HEK293 (cell line): ENCODE results near the gene GATAD2A.
A peak's percentile ranks its signal among the peaks of the same experiment; 100 is the strongest.

Source experiments
- CTCF ChIA-PET: fragments of 350-600 bp; formaldehyde crosslinking; extraction: SDS; loops from one replicate; lab custom pipeline; 2021; ENCODE audit warnings: antibody characterized with exemption; lab: Yijun Ruan, JAX
- POLR2A ChIA-PET: fragments of 300-600 bp; formaldehyde crosslinking; extraction: SDS; loops from one replicate; lab custom pipeline; 2020; ENCODE audit warnings: antibody characterized with exemption, inconsistent platforms; lab: Yijun Ruan, JAX
- H3K27ac ChIP-seq: fragments of 200-500 bp; sonication (Bioruptor generic); 2 replicates; pipeline ENCODE4 v1.5.1; 2014; ENCODE audit warnings: low read depth, low read length, control low read depth, inconsistent platforms; ENCODE audit errors: extremely low read depth
- H3K36me3 ChIP-seq, 2 experiments: fragments of 200-500 bp in 1 of 2; sonication (Bioruptor generic) in 1 of 2; 1 replicate in 1 of 2; 2 replicates in 1 of 2; pipeline ENCODE4 v1.5.1; 2014 to 2017; ENCODE audit warnings: inconsistent platforms in 2 of 2, low read length in 2 of 2; ENCODE audit not compliant: control insufficient read depth in 2 of 2, insufficient read depth in 1 of 2
- H3K4me1 ChIP-seq: fragments of 200-500 bp; sonication (Bioruptor generic); 2 replicates; pipeline ENCODE4 v1.5.1; 2014; ENCODE audit warnings: mild to moderate bottlenecking, low read length, inconsistent platforms; ENCODE audit not compliant: control insufficient read depth, insufficient read depth
- H3K4me3 ChIP-seq: 2 replicates; pipeline ENCODE4 v1.5.1; 2011; ENCODE audit warnings: low read depth, mild to moderate bottlenecking, control low read depth, low read length, moderate library complexity
- H3K9me3 ChIP-seq: fragments of 200-500 bp; sonication (Bioruptor generic); 2 replicates; pipeline ENCODE4 v1.5.1; 2014; ENCODE audit warnings: low read depth, low read length, inconsistent platforms; ENCODE audit not compliant: control insufficient read depth, insufficient read depth
- FEZF1 ChIP-seq: fragments of 450-650 bp; formaldehyde crosslinking; IDR thresholded peaks from 2 replicates; pipeline ENCODE4 v1.5.1; 2016; ENCODE audit warnings: missing biosample characterization, missing genetic modification characterization
- OVOL3 ChIP-seq: fragments of 450-650 bp; formaldehyde crosslinking; IDR thresholded peaks from 2 replicates; pipeline ENCODE4 v1.5.1; 2016; ENCODE audit warnings: missing biosample characterization, missing genetic modification characterization
- PRDM1 ChIP-seq: fragments of 450-650 bp; formaldehyde crosslinking; IDR thresholded peaks from 2 replicates; pipeline ENCODE4; 2016; ENCODE audit warnings: missing biosample characterization, missing genetic modification characterization
- SCRT1 ChIP-seq: fragments of 450-650 bp; formaldehyde crosslinking; IDR thresholded peaks from 2 replicates; pipeline ENCODE4 v1.5.1; 2016; ENCODE audit warnings: missing biosample characterization, missing genetic modification characterization, borderline replicate concordance
- SP7 ChIP-seq: fragments of 450-650 bp; formaldehyde crosslinking; IDR thresholded peaks from 2 replicates; pipeline ENCODE4 v1.5.1; 2016; ENCODE audit warnings: missing biosample characterization, missing genetic modification characterization
- ZFHX2 ChIP-seq: fragments of 450-650 bp; formaldehyde crosslinking; conservative IDR thresholded peaks from 2 replicates; pipeline ENCODE4 v1.5.1; 2016; ENCODE audit warnings: missing biosample characterization, missing genetic modification characterization
- ZNF121 ChIP-seq: fragments of 450-650 bp; formaldehyde crosslinking; IDR thresholded peaks from 2 replicates; pipeline ENCODE4 v1.5.1; 2016; ENCODE audit warnings: missing biosample characterization, missing genetic modification characterization
- ZNF138 ChIP-seq: fragments of 450-650 bp; formaldehyde crosslinking; IDR thresholded peaks from 2 replicates; pipeline ENCODE4 v1.5.1; 2016; ENCODE audit warnings: missing biosample characterization, missing genetic modification characterization, borderline replicate concordance
- ZNF155 ChIP-seq: fragments of 450-650 bp; formaldehyde crosslinking; IDR thresholded peaks from 2 replicates; pipeline ENCODE4 v1.5.1; 2016; ENCODE audit warnings: missing biosample characterization, missing genetic modification characterization
- ZNF211 ChIP-seq: fragments of 450-650 bp; formaldehyde crosslinking; IDR thresholded peaks from 2 replicates; pipeline ENCODE4 v1.5.1; 2016; ENCODE audit warnings: low read depth, missing biosample characterization, missing genetic modification characterization
- ZNF248 ChIP-seq: fragments of 450-650 bp; formaldehyde crosslinking; IDR thresholded peaks from 2 replicates; pipeline ENCODE4 v1.5.1; 2017; ENCODE audit warnings: missing biosample characterization, missing genetic modification characterization
- ZNF366 ChIP-seq: fragments of 450-650 bp; formaldehyde crosslinking; conservative IDR thresholded peaks from 2 replicates; pipeline ENCODE4 v1.5.1; 2016; ENCODE audit warnings: missing biosample characterization, missing genetic modification characterization
- ZNF558 ChIP-seq: fragments of 450-650 bp; formaldehyde crosslinking; IDR thresholded peaks from 2 replicates; pipeline ENCODE4 v1.5.1; 2016; ENCODE audit warnings: missing biosample characterization, missing genetic modification characterization
- ZNF560 ChIP-seq: fragments of 450-650 bp; formaldehyde crosslinking; IDR thresholded peaks from 2 replicates; pipeline ENCODE4 v1.5.1; 2017; ENCODE audit warnings: missing biosample characterization, missing genetic modification characterization, borderline replicate concordance
- ZNF600 ChIP-seq: fragments of 450-650 bp; formaldehyde crosslinking; IDR thresholded peaks from 2 replicates; pipeline ENCODE4 v1.5.1; 2016; ENCODE audit warnings: missing biosample characterization, missing genetic modification characterization
- ZNF626 ChIP-seq: fragments of 450-650 bp; sonication (Bioruptor Pico); formaldehyde crosslinking; IDR thresholded peaks from 2 replicates; pipeline ENCODE4 v1.5.1; 2018; ENCODE audit warnings: missing biosample characterization, missing genetic modification characterization, inconsistent platforms
- ZNF664 ChIP-seq: fragments of 450-650 bp; formaldehyde crosslinking; IDR thresholded peaks from 2 replicates; pipeline ENCODE4 v1.5.1; 2016; ENCODE audit warnings: missing biosample characterization, missing genetic modification characterization
- ZNF670 ChIP-seq: fragments of 450-650 bp; formaldehyde crosslinking; IDR thresholded peaks from 2 replicates; pipeline ENCODE4 v1.5.1; 2016; ENCODE audit warnings: missing biosample characterization, missing genetic modification characterization, low read depth
- ZNF707 ChIP-seq: fragments of 450-650 bp; formaldehyde crosslinking; IDR thresholded peaks from 2 replicates; pipeline ENCODE4 v1.5.1; 2016; ENCODE audit warnings: missing biosample characterization, missing genetic modification characterization
- ZNF791 ChIP-seq: fragments of 450-650 bp; formaldehyde crosslinking; IDR thresholded peaks from 2 replicates; pipeline ENCODE4 v1.5.1; 2016; ENCODE audit warnings: missing biosample characterization, missing genetic modification characterization
- ZSCAN30 ChIP-seq: fragments of 450-650 bp; IDR thresholded peaks from 2 replicates; pipeline ENCODE4 v1.5.1; 2018; ENCODE audit warnings: missing biosample characterization, mild to moderate bottlenecking, missing genetic modification characterization, moderate library complexity
- TF ChIP-seq, protein P1 (sequence below): fragments of 450-650 bp; formaldehyde crosslinking; IDR thresholded peaks from 2 replicates; pipeline ENCODE4 v1.5.1; 2016; ENCODE audit warnings: missing biosample characterization, missing genetic modification characterization
- TF ChIP-seq, protein P2 (sequence below): fragments of 450-650 bp; formaldehyde crosslinking; IDR thresholded peaks from 2 replicates; pipeline ENCODE4 v1.5.1; 2016; ENCODE audit warnings: missing biosample characterization, missing genetic modification characterization
- TF ChIP-seq, protein P3 (sequence below): fragments of 450-650 bp; formaldehyde crosslinking; IDR thresholded peaks from 2 replicates; pipeline ENCODE4 v1.5.1; 2017; ENCODE audit warnings: missing biosample characterization, missing genetic modification characterization
- TF ChIP-seq, protein P4 (sequence below): fragments of 450-650 bp; formaldehyde crosslinking; IDR thresholded peaks from 2 replicates; pipeline ENCODE4 v1.5.1; 2016; ENCODE audit warnings: missing biosample characterization, missing genetic modification characterization

Gene GATAD2A

DNA sequence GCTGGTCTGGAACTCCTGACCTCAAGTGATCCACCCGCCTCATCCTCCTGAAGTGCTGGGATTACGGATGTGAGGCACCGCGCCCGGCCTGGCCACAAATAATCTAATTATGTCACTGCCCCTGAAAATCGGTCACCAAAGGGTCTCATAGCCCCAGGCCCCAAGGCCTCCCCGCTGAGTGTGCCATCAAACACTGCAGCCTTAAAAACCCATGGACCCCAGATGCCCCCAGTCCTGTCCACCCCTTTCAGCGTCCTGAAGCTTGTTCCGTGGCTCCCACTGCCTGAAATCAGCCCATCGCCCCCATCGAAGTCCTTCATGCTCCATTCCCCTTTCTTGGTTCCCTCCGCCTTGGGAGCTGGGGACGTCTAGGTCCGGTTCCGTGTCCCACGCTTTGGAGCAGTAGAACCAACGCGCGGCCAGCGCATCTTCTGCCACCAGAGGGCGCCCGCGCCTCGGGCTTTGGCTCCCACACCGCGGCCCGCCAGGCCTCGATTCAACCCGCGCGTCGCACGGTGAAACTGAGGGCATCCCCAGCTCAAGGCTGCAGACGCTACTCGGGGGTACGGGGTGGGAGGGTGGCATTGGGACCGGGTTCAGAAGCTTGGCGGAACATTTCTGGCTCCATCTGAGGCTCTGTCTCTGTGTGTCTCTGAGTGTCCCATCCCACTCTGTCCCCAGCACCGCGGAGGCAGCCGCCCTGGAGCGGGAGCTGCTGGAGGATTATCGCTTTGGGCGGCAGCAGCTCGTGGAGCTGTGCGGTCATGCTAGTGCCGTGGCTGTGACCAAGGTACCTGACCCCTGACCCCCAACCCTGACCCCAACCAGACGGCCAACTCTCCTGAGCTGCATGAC, 126.7 kb downstream of the GATAD2A start (continued):
- TF ChIP-seq ZNF138 (no peak), ZSCAN30 (tag by site-specific recombination) (peak; percentile 50; the same call in 1 of the 2 replicates), ZNF560 (tag by site-specific recombination) (no peak), ZNF626 (tag by site-specific recombination) (no peak), SP7 (tag by site-specific recombination) (0 out of 2 replicates have a peak, but pooled peaks have one; percentile 21), ZNF558 (tag by site-specific recombination) (no peak), OVOL3 (tag by site-specific recombination) (no peak), ZNF707 (tag by site-specific recombination) (no peak), ZNF121 (tag by site-specific recombination) (no peak), ZNF211 (tag by site-specific recombination) (no peak), ZNF600 (tag by site-specific recombination) (peak; percentile 49; the same call in 1 of the 2 replicates), ZNF791 (tag by site-specific recombination) (no peak), ZNF670 (no peak), ZNF664 (tag by site-specific recombination) (no peak)
- TF ChIP-seq, protein P1, sequence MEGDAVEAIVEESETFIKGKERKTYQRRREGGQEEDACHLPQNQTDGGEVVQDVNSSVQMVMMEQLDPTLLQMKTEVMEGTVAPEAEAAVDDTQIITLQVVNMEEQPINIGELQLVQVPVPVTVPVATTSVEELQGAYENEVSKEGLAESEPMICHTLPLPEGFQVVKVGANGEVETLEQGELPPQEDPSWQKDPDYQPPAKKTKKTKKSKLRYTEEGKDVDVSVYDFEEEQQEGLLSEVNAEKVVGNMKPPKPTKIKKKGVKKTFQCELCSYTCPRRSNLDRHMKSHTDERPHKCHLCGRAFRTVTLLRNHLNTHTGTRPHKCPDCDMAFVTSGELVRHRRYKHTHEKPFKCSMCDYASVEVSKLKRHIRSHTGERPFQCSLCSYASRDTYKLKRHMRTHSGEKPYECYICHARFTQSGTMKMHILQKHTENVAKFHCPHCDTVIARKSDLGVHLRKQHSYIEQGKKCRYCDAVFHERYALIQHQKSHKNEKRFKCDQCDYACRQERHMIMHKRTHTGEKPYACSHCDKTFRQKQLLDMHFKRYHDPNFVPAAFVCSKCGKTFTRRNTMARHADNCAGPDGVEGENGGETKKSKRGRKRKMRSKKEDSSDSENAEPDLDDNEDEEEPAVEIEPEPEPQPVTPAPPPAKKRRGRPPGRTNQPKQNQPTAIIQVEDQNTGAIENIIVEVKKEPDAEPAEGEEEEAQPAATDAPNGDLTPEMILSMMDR (tag by site-specific recombination): peak; percentile 91
- TF ChIP-seq, protein P2, sequence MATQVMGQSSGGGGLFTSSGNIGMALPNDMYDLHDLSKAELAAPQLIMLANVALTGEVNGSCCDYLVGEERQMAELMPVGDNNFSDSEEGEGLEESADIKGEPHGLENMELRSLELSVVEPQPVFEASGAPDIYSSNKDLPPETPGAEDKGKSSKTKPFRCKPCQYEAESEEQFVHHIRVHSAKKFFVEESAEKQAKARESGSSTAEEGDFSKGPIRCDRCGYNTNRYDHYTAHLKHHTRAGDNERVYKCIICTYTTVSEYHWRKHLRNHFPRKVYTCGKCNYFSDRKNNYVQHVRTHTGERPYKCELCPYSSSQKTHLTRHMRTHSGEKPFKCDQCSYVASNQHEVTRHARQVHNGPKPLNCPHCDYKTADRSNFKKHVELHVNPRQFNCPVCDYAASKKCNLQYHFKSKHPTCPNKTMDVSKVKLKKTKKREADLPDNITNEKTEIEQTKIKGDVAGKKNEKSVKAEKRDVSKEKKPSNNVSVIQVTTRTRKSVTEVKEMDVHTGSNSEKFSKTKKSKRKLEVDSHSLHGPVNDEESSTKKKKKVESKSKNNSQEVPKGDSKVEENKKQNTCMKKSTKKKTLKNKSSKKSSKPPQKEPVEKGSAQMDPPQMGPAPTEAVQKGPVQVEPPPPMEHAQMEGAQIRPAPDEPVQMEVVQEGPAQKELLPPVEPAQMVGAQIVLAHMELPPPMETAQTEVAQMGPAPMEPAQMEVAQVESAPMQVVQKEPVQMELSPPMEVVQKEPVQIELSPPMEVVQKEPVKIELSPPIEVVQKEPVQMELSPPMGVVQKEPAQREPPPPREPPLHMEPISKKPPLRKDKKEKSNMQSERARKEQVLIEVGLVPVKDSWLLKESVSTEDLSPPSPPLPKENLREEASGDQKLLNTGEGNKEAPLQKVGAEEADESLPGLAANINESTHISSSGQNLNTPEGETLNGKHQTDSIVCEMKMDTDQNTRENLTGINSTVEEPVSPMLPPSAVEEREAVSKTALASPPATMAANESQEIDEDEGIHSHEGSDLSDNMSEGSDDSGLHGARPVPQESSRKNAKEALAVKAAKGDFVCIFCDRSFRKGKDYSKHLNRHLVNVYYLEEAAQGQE (tag by site-specific recombination): no peak

DNA sequence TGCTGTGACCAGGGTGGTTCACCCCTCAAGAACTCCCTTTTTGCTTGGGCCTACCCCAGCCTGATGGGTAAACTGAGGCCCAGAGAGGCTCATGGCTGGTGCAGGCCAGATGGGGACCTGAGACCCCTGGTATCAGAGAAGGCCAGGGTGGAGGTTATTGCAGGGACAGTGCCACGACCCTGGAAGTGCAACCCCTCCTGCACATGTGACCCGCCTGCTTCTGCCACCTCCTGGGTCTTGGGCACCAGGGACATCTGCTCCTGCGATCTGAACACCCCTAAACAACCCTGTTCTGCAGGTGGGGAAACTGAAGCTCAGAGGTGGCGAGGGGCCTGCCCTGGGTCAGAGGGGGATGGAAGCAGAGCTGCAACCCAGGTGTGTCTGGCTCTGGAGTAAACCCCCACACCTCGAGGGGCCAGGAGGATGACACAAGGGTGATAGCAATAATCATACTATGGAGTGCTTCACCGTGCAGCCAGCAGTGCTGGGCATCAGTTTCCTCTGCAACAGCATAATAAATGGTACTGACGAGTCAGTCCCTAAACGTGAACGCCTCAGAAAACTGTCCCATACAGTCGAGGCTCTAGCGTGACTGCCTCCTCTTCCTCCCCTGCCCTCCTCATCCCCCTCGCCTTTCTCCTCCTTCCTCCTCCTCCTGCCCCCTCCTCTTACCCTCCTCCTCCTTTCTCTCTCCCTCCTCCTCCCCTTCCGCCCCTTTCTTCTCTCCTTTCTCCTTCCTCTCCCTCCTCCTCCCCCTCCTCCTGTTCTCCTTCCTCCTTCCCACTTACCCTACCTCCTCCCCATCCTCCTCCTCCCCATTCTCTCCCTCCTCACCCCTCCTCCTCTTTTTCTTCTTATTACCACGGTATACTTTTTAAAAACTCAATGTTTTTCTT, 127.6 kb downstream of the GATAD2A start:
- no peaks in the 10 kb centered on the region for H3K9me3 ChIP-seq
- CTCF ChIA-PET: interaction anchor here (0.6 to 7.3 kb wide), 20 partner anchors 9 to 910 kb away, joined by 3 to 75 read pairs (median 4); partner anchors contain the start of genes GMIP and LPAR2
- H3K4me1 ChIP-seq: no peaks in the 10 kb centered on the region
- POLR2A ChIA-PET: interaction anchor here (0.8 to 1.6 kb wide), 5 partner anchors 17 to 112 kb away, joined by 3 to 7 read pairs (median 3); partner anchors contain the start of gene NDUFA13
- H3K4me3 ChIP-seq: no peak overlapping the region
- peaks cover 10 to 45% of the 10 kb centered on the region in 2 experiments; a peak in 1 of 3 replicates for H3K36me3 ChIP-seq
- H3K27ac ChIP-seq: no peak overlapping the region
- TF ChIP-seq FEZF1 (tag by site-specific recombination): no peak
- no peak for TF ChIP-seq SCRT1 (tag by site-specific recombination)
- TF ChIP-seq ZFHX2 (tag by site-specific recombination): peak; percentile 75
- TF ChIP-seq ZNF366 (tag by site-specific recombination): peak; percentile 59
- TF ChIP-seq ZNF248 (tag by site-specific recombination): no peak
- peak; percentile 49; the same call in 1 of the 2 replicates for TF ChIP-seq PRDM1 (tag by site-specific recombination)
- TF ChIP-seq, protein P3, sequence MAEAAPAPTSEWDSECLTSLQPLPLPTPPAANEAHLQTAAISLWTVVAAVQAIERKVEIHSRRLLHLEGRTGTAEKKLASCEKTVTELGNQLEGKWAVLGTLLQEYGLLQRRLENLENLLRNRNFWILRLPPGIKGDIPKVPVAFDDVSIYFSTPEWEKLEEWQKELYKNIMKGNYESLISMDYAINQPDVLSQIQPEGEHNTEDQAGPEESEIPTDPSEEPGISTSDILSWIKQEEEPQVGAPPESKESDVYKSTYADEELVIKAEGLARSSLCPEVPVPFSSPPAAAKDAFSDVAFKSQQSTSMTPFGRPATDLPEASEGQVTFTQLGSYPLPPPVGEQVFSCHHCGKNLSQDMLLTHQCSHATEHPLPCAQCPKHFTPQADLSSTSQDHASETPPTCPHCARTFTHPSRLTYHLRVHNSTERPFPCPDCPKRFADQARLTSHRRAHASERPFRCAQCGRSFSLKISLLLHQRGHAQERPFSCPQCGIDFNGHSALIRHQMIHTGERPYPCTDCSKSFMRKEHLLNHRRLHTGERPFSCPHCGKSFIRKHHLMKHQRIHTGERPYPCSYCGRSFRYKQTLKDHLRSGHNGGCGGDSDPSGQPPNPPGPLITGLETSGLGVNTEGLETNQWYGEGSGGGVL: peak; percentile 69
- TF ChIP-seq ZNF626 (tag by site-specific recombination): no peak
- TF ChIP-seq ZNF155 (tag by site-specific recombination): no peak
- TF ChIP-seq, protein P4, sequence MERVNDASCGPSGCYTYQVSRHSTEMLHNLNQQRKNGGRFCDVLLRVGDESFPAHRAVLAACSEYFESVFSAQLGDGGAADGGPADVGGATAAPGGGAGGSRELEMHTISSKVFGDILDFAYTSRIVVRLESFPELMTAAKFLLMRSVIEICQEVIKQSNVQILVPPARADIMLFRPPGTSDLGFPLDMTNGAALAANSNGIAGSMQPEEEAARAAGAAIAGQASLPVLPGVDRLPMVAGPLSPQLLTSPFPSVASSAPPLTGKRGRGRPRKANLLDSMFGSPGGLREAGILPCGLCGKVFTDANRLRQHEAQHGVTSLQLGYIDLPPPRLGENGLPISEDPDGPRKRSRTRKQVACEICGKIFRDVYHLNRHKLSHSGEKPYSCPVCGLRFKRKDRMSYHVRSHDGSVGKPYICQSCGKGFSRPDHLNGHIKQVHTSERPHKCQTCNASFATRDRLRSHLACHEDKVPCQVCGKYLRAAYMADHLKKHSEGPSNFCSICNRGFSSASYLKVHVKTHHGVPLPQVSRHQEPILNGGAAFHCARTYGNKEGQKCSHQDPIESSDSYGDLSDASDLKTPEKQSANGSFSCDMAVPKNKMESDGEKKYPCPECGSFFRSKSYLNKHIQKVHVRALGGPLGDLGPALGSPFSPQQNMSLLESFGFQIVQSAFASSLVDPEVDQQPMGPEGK: peak; percentile 27; the same call in 1 of the 2 replicates
